Stomach (tissue), 9 donors: Measurements from ENCODE around the gene CISH. TPM values are rescaled to one million over a fixed set of nuclear protein-coding genes. Genes with fewer than 3 reads are reported as not detected.

ENCODE experiments used
- DNase-seq, 2 donors: peaks; one replicate each; pipeline versions ENCODE4 v3.0.0 to v3.0.0-alpha.2; 2013 to 2019
- H3K27ac ChIP-seq, 5 donors: fragments of 200-600 bp in 4 of 5; sonication (generic) in 4 of 5; one replicate each; pipeline ENCODE4 v1.5.1; 2013 to 2019; ENCODE audit warnings: mild to moderate bottlenecking in 1 of 5, moderate library complexity in 1 of 5
- H3K27me3 ChIP-seq, 3 donors: fragments of 200-600 bp; sonication (generic); one replicate each; pipeline ENCODE4 v1.5.1; 2017 to 2019; ENCODE audit warnings: mixed run types in 1 of 3
- H3K36me3 ChIP-seq, 4 donors: fragments of 200-600 bp; sonication (generic); 1 replicate in 3 of 4; 2 replicates in 1 of 4; pipeline ENCODE4 v1.5.1; 2016 to 2019
- H3K4me1 ChIP-seq, 4 donors: fragments of 200-600 bp; sonication (generic); one replicate each; pipeline ENCODE4 v1.5.1; 2016 to 2019
- H3K4me3 ChIP-seq, 4 donors: fragments of 200-600 bp; sonication (generic) in 3 of 4; one replicate each; pipeline ENCODE4 v1.5.1; 2016 to 2019; ENCODE audit warnings: mild to moderate bottlenecking in 1 of 4
- H3K9me3 ChIP-seq, 4 donors: fragments of 200-600 bp; sonication (generic); one replicate each; pipeline ENCODE4 v1.5.1; 2016 to 2019
- CTCF ChIP-seq, 7 experiments: fragments of 450-650 bp in 4 of 7; fragments of 200-600 bp in 3 of 7; sonication (generic) in 3 of 7; IDR thresholded peaks; one replicate each; pipeline ENCODE4 v1.5.1; 2016 to 2019; ENCODE audit warnings: antibody characterized with exemption in 7 of 7, control low read depth in 2 of 7, mild to moderate bottlenecking in 1 of 7
- EP300 ChIP-seq: sonication (generic); formaldehyde crosslinking; IDR thresholded peaks from one replicate; pipeline ENCODE4 v1.6.1; 2017; ENCODE audit warnings: antibody characterized with exemption
- POLR2A ChIP-seq, 4 donors: fragments of 450-650 bp; IDR thresholded peaks; one replicate each; pipeline ENCODE4 v1.6.1; 2016; ENCODE audit warnings: antibody characterized with exemption in 4 of 4, control low read depth in 2 of 4, mild to moderate bottlenecking in 1 of 4, moderate library complexity in 1 of 4
- POLR2AphosphoS5 ChIP-seq, 3 donors: sonication (generic); formaldehyde crosslinking; IDR thresholded peaks; one replicate each; pipeline ENCODE4 v1.6.1; 2016; ENCODE audit warnings: antibody characterized with exemption in 3 of 3
- WGBS, 5 donors: extraction: QIAGEN DNeasy Blood & Tissue Kit in 3 of 5; methylation state at CpG; one replicate each; pipeline versions ENCODE4 v1.1.5 to v1.1.7; 2013 to 2018; 5-methylcytosine and 5-hydroxymethylcytosine counted together
- intact Hi-C: fragments of 100-400 bp; cut with DNase I; formaldehyde crosslinking; loops from one replicate; pipeline ENCODE4 v1.15.1; 2023; ENCODE audit warnings: low total_unique reads
- polyA plus RNA-seq, 3 donors: library from polyadenylated mRNA; stranded (reverse); fragments of 200-250 nt; gene quantifications; one replicate each; pipeline ENCODE4 v1.2.3, GENCODE V29; 2013
- total RNA-seq, 5 donors: library from RNA; depleted of rRNA; stranded (reverse); fragments of >200 nt; gene quantifications; one replicate each; pipeline versions ENCODE4 v1.1.0 to v1.2.3, GENCODE V29; 2014 to 2016
- donor health status: healthy with polysubstance abuse.
- donor health status: Bipolar disorder and iron deficiency.
- donor health status: healthy.

CISH gene
- total and polyA plus RNA-seq, 8 donors, result 1.8 to 11.5 (median 5.6) TPM

- intact Hi-C loops, result no loop called here
- Histone ChIP-seq H3K4me1 (no peaks in the 10 kb centered on the region), H3K9me3 (no peaks in the 10 kb centered on the region)
Observed at GRCh38 chr3:50557915-50558314, 53.7 kb downstream of the CISH start.

GRCh38 chr3:50557106-50557505 lies 54.5 kb downstream of the CISH start:
- Histone ChIP-seq H3K27ac (no peak overlapping the region), H3K27me3 (peaks cover 0 to 10% (median 0%) of the 10 kb centered on the region in 3 donors), H3K9me3 (no peaks in the 10 kb centered on the region), H3K4me1 (no peaks in the 10 kb centered on the region), H3K36me3 (no peaks in the 10 kb centered on the region), H3K4me3 (no peak overlapping the region)
- intact Hi-C loops, result no loop called here
- TF ChIP-seq POLR2AphosphoS5 (IDR thresholded peaks at IDR 0.05), result no peak
- no peak for TF ChIP-seq EP300
- 56 to 67% (median 62%) methylated on average over 8 of the region's 8 CpGs for WGBS, 5 donors
- DNase-seq, result no peak

More at GRCh38 chr3:50557915-50558314, 53.7 kb downstream of the CISH start:
- no peak overlapping the region for H3K27ac ChIP-seq
- 66 to 77% (median 71%) methylated on average over 7 of the region's 7 CpGs for WGBS, 5 donors
- H3K27me3 ChIP-seq, result peaks cover 0 to 10% (median 0%) of the 10 kb centered on the region in 3 donors
- no peaks in the 10 kb centered on the region for H3K36me3 ChIP-seq
- TF ChIP-seq EP300, result no peak
- TF ChIP-seq CTCF (IDR thresholded peaks at IDR 0.05), result no peak
- no peak for TF ChIP-seq POLR2A (IDR thresholded peaks at IDR 0.05)
- TF ChIP-seq POLR2AphosphoS5 (IDR thresholded peaks at IDR 0.05), result no peak
- DNase-seq, result no peak
- H3K4me3 ChIP-seq, result no peak overlapping the region

Other genes starting within 250 kb of the CISH start
- 10 to 100 TPM in 1 of 5 donors, 1 to 10 TPM in 4; 1.2 to 45.8 (median 1.8) TPM for gene CACNA2D2, start 108.1 kb downstream of the CISH start, total RNA-seq
- gene CACNA2D2, start 108.1 kb downstream of the CISH start, polyA plus RNA-seq, result 1 to 10 TPM in 2 of 3 donors, under 1 TPM in 1; 0.92 to 2.7 (median 1.9) TPM
- gene C3orf18, start 44.0 kb downstream of the CISH start, total RNA-seq, result 10 to 100 TPM in 2 of 5 donors, 1 to 10 TPM in 2, not detected in 1; 4.9 to 75.0 (median 16.4) TPM
- gene C3orf18, start 44.0 kb downstream of the CISH start, polyA plus RNA-seq, result 1 to 10 TPM; 5.9 to 9.0 (median 8.2) TPM
- 10 to 100 TPM in 2 of 5 donors, 1 to 10 TPM in 3; 5.8 to 14.3 (median 6.4) TPM for gene HEMK1, start 42.3 kb downstream of the CISH start, total RNA-seq
- gene HEMK1, start 42.3 kb downstream of the CISH start, polyA plus RNA-seq, result 10 to 100 TPM; 19.8 to 24.8 (median 20.0) TPM
- gene MAPKAPK3, start 5.4 kb upstream of the CISH start, total RNA-seq, result 10 to 100 TPM; 10.3 to 50.0 (median 24.6) TPM
- gene MAPKAPK3, start 5.4 kb upstream of the CISH start, polyA plus RNA-seq, result 10 to 100 TPM; 21.5 to 41.3 (median 37.1) TPM
- 1 to 10 TPM in 3 of 5 donors, under 1 TPM in 1, not detected in 1; 0.72 to 2.3 (median 1.8) TPM for gene DOCK3, start 63.2 kb upstream of the CISH start, total RNA-seq
- under 1 TPM in 2 of 3 donors, not detected in 1; 0.06 to 0.73 TPM for gene DOCK3, start 63.2 kb upstream of the CISH start, polyA plus RNA-seq